Measurements from ENCODE around the gene ELOVL6.

DNA sequence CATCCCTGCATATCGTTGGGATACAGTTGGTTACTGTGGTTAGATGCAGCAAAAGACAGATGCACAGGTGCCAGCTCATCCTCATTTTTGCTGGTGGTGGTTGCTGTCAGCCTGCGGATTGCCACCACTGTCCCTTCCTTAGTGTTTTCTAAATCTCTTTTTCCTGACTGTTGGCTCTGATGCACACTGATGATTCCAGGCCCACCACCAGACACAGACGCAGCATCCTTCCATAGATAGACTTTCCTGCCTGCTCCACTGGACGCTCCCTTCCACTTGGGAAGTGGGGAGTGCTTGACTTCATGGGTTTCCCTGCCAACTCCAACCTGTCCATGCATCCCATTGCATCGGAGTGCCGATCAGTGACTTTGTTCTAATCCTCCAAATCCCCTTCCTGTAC is 184.2 kb downstream of the ELOVL6 start:
- TF ChIP-seq, protein P1, sequence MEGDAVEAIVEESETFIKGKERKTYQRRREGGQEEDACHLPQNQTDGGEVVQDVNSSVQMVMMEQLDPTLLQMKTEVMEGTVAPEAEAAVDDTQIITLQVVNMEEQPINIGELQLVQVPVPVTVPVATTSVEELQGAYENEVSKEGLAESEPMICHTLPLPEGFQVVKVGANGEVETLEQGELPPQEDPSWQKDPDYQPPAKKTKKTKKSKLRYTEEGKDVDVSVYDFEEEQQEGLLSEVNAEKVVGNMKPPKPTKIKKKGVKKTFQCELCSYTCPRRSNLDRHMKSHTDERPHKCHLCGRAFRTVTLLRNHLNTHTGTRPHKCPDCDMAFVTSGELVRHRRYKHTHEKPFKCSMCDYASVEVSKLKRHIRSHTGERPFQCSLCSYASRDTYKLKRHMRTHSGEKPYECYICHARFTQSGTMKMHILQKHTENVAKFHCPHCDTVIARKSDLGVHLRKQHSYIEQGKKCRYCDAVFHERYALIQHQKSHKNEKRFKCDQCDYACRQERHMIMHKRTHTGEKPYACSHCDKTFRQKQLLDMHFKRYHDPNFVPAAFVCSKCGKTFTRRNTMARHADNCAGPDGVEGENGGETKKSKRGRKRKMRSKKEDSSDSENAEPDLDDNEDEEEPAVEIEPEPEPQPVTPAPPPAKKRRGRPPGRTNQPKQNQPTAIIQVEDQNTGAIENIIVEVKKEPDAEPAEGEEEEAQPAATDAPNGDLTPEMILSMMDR (conservative IDR thresholded peaks at IDR 0.05), result no peak
- TF ChIP-seq EZH2 (IDR thresholded peaks at IDR 0.05; ENCODE audit: low read depth), result no peak
